ENCODE results near the gene FIZ1. TPM values are rescaled to one million over a fixed set of nuclear protein-coding genes. Genes with fewer than 3 reads are reported as not detected.

FIZ1 gene
- total and polyA plus RNA-seq, 2 experiments from 2014 or later: 5.4 to 10.1 TPM

DNA sequence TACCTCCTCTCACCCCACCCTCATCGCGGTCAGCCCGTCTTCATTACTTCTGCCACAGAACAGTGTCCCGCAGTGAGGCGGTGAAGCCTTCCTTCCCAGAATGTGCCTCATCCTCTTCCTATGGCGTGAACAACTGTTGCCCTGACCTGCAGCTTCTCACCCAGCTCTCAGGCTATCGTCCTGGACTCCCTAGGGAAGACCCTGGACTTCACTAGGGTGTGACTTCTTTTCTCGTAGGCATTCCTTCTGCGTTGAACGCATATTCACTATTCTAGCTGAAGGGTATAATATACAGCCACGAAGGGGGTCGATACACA is 7.1 kb upstream of the FIZ1 start:
- Histone ChIP-seq H2AFZ (no peak overlapping the region), H3K4me2 (peak overlapping the region; percentile 87), H3K79me2 (replicated peaks; ENCODE audit: insufficient read depth) (peaks cover 14% of the 10 kb centered on the region), H3F3A (replicated peaks; ENCODE audit: low read depth) (peaks cover 22% of the 10 kb centered on the region), H4K20me1 (replicated peaks; ENCODE audit: insufficient read depth) (peaks cover 22% of the 10 kb centered on the region), H3K27me3 (ENCODE audit: insufficient read depth) (no peaks in the 10 kb centered on the region), H3K36me3 (ENCODE audit: insufficient read depth) (peaks cover 5% of the 10 kb centered on the region; the same call in 1 of the 2 replicates), H3K9me2 (ENCODE audit: insufficient read depth) (no peaks in the 10 kb centered on the region), H3K4me1 (ENCODE audit: insufficient read depth) (peaks cover 14% of the 10 kb centered on the region), H3K27ac (ENCODE audit: low read depth) (peak overlapping the region; percentile 79), H3K4me3 (peak overlapping the region; percentile 84)
- DNase-seq (ENCODE audit: low spot score) (no peak), ATAC-seq (no peak)
- H3K4me1 Mint-ChIP-seq: peaks cover 27% of the 10 kb centered on the region
- TF ChIP-seq POLR2AphosphoS5 (IDR thresholded peaks at IDR 0.05; ENCODE audit: low read depth) (no peak), ZNF114 (CRISPR knock-in tag; IDR thresholded peaks at IDR 0.05) (no peak), CREB1 (CRISPR knock-in tag; IDR thresholded peaks at IDR 0.05; ENCODE audit: low read depth) (no peak), EZH2phosphoT487 (IDR thresholded peaks at IDR 0.05; ENCODE audit: unreplicated experiment) (no peak), STAT1 (IDR thresholded peaks at IDR 0.05; ENCODE audit: unreplicated experiment) (no peak), EZH2 (IDR thresholded peaks at IDR 0.05; ENCODE audit: low read depth, unreplicated experiment) (no peak)
- H3K4me3 Mint-ChIP-seq: peak overlapping the region; percentile 95
- peaks cover 24% of the 10 kb centered on the region for H3K36me3 Mint-ChIP-seq (ENCODE audit: low read depth)
- peak overlapping the region; percentile 96 for H3K27ac Mint-ChIP-seq
- H3K27me3 Mint-ChIP-seq (ENCODE audit: insufficient read depth, low read depth, poor library complexity): peaks cover 34% of the 10 kb centered on the region
- peaks cover 3% of the 10 kb centered on the region for H3K9me3 Mint-ChIP-seq

DNA sequence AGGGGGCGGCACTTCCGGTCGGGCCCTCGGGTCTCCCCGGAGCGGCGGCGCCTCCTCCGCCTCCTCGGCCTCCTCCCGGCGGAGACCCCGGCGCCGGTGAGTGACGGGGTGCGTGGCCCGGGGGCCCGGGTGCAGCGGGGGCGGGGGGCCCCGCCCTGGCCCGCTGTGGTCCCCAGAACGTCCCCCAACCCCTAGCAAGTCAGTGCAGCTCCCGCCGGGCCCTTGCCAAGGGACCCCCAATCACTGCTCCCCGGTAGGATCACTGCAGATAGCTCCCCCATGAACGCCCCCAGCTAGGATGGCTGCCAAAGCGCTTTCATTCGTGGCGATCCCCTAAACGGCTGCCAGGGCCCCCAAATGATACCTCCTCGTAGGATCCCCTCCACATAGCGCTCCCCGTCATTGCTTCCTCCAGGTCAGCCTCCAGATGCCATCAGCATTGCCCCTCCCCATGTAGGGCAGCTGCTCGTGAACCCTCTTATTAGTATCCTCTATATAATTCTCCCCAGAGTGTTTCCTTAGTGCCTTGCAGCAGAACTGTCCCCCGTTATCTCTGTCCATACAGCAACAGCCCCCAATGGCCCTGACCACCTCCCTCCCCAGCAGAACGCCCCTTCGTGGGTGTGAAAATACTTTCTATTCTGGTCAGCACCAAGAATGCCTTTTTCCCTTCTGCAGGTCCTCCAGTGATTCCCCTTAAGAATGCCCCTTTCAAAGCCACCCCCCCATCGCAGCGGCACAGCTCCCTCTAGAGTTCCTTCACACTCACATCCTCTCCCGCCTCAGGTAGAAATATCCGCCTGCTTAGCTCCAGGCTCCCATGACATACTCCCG is 6.5 kb upstream of the FIZ1 start, which contains the start of gene ZNF865:
TSS of gene ZNF865 (plus strand) at position 11 of the 834 bp plus-strand sequence. CDS start 7,972 bp downstream, outside the sequence.
- H4K20me1 ChIP-seq (replicated peaks; ENCODE audit: insufficient read depth): peaks cover 22% of the 10 kb centered on the region
- no peaks in the 10 kb centered on the region for H3K27me3 ChIP-seq (ENCODE audit: insufficient read depth)
- peaks cover 6% of the 10 kb centered on the region for H3K9me3 Mint-ChIP-seq
- peaks cover 24% of the 10 kb centered on the region for H3K36me3 Mint-ChIP-seq (ENCODE audit: low read depth)
- H3K4me2 ChIP-seq: peak within 1 kb of the TSS; percentile 87
- peaks cover 5% of the 10 kb centered on the region; the same call in 1 of the 2 replicates for H3K36me3 ChIP-seq (ENCODE audit: insufficient read depth)
- peak within 1 kb of the TSS; percentile 84 for H3K4me3 ChIP-seq
- peak within 1 kb of the TSS; percentile 98 for H3K27ac Mint-ChIP-seq
- peak; percentile 94 for DNase-seq (ENCODE audit: low spot score)
- peak within 1 kb of the TSS; percentile 99 for H3K27ac ChIP-seq (ENCODE audit: low read depth)
- peak within 1 kb of the TSS; percentile 95 for H3K4me3 Mint-ChIP-seq
- H3K4me1 ChIP-seq (ENCODE audit: insufficient read depth): peaks cover 20% of the 10 kb centered on the region
- peak; percentile 53 for ATAC-seq
- H2AFZ ChIP-seq: peak within 1 kb of the TSS; percentile 2
- peaks cover 22% of the 10 kb centered on the region for H3F3A ChIP-seq (replicated peaks; ENCODE audit: low read depth)
- H3K27me3 Mint-ChIP-seq (ENCODE audit: insufficient read depth, low read depth, poor library complexity): peaks cover 36% of the 10 kb centered on the region
- no peaks in the 10 kb centered on the region for H3K9me2 ChIP-seq (ENCODE audit: insufficient read depth)
- H3K4me1 Mint-ChIP-seq: peaks cover 32% of the 10 kb centered on the region
- peaks cover 14% of the 10 kb centered on the region for H3K79me2 ChIP-seq (replicated peaks; ENCODE audit: insufficient read depth)
- TF ChIP-seq, protein P1, sequence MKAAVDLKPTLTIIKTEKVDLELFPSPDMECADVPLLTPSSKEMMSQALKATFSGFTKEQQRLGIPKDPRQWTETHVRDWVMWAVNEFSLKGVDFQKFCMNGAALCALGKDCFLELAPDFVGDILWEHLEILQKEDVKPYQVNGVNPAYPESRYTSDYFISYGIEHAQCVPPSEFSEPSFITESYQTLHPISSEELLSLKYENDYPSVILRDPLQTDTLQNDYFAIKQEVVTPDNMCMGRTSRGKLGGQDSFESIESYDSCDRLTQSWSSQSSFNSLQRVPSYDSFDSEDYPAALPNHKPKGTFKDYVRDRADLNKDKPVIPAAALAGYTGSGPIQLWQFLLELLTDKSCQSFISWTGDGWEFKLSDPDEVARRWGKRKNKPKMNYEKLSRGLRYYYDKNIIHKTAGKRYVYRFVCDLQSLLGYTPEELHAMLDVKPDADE (IDR thresholded peaks at IDR 0.05): no peak
- TF ChIP-seq POLR2AphosphoS5 (IDR thresholded peaks at IDR 0.05; ENCODE audit: low read depth): peak; percentile 24; the same call in 1 of the 2 replicates
- TF ChIP-seq NANOG (IDR thresholded peaks at IDR 0.05; ENCODE audit: borderline replicate concordance): no peak
- 0 out of 2 replicates have a peak, but pooled peaks have one; percentile 10 for TF ChIP-seq CREB1 (CRISPR knock-in tag; IDR thresholded peaks at IDR 0.05; ENCODE audit: low read depth)
- TF ChIP-seq, protein P2, sequence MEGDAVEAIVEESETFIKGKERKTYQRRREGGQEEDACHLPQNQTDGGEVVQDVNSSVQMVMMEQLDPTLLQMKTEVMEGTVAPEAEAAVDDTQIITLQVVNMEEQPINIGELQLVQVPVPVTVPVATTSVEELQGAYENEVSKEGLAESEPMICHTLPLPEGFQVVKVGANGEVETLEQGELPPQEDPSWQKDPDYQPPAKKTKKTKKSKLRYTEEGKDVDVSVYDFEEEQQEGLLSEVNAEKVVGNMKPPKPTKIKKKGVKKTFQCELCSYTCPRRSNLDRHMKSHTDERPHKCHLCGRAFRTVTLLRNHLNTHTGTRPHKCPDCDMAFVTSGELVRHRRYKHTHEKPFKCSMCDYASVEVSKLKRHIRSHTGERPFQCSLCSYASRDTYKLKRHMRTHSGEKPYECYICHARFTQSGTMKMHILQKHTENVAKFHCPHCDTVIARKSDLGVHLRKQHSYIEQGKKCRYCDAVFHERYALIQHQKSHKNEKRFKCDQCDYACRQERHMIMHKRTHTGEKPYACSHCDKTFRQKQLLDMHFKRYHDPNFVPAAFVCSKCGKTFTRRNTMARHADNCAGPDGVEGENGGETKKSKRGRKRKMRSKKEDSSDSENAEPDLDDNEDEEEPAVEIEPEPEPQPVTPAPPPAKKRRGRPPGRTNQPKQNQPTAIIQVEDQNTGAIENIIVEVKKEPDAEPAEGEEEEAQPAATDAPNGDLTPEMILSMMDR (conservative IDR thresholded peaks at IDR 0.05; ENCODE audit: low read depth in 2 of 2): peak; percentile 72 to 83
